GM12878 (cell line): ENCODE measurements around the gene SPIB. TPM values are rescaled to one million over a fixed set of nuclear protein-coding genes. Genes with fewer than 3 reads are reported as not detected.

Source experiments
- CHD2 ChIP-seq: IDR thresholded peaks from 2 replicates; pipeline ENCODE4 v1.6.1; 2011; ENCODE audit warnings: low read depth, low read length, improper control_type of control experiment, borderline replicate concordance
- CHD4 ChIP-seq: fragments of 200-600 bp; sonication (generic); IDR thresholded peaks from 2 replicates; pipeline ENCODE4 v1.6.1; 2016; ENCODE audit warnings: mild to moderate bottlenecking
- EGR1 ChIP-seq, 2 experiments: IDR thresholded peaks; 1 replicate in 1 of 2; 2 replicates in 1 of 2; pipeline ENCODE4 v1.6.1; 2011 to 2012; ENCODE audit warnings: low read depth in 2 of 2, low read length in 2 of 2, borderline replicate concordance in 1 of 2, mild to moderate bottlenecking in 1 of 2, moderate library complexity in 1 of 2
- EP300 ChIP-seq, 2 experiments: fragments of 150-350 bp in 1 of 2; IDR thresholded peaks; 2 replicates each; pipeline ENCODE4 v1.6.1; 2011 to 2012; ENCODE audit warnings: low read depth in 2 of 2, low read length in 2 of 2, borderline replicate concordance in 1 of 2, improper control_type of control experiment in 1 of 2, inconsistent platforms in 1 of 2; ENCODE audit not compliant: control insufficient read depth in 1 of 2
- FOS ChIP-seq: IDR thresholded peaks from 3 replicates; pipeline ENCODE4 v1.6.1; 2011; ENCODE audit warnings: borderline replicate concordance; ENCODE audit not compliant: insufficient read length; ENCODE audit errors: extremely low read depth
- FOXM1 ChIP-seq: IDR thresholded peaks from 2 replicates; pipeline ENCODE4 v1.6.1; 2012; ENCODE audit warnings: low read depth, mild to moderate bottlenecking, inconsistent platforms, low read length, moderate library complexity
- GATAD2B ChIP-seq: fragments of 450-650 bp; conservative IDR thresholded peaks from 2 replicates; pipeline ENCODE4 v1.6.1; 2017; ENCODE audit warnings: low read depth, mild to moderate bottlenecking, moderate library complexity
- HDAC2 ChIP-seq: fragments of 200-600 bp; sonication (generic); IDR thresholded peaks from 2 replicates; pipeline ENCODE4 v1.6.1; 2017
- IKZF1 ChIP-seq: fragments of 450-650 bp; conservative IDR thresholded peaks from 2 replicates; pipeline ENCODE4 v1.6.1; 2017; ENCODE audit warnings: antibody characterized with exemption, mild to moderate bottlenecking
- IRF4 ChIP-seq: IDR thresholded peaks from 2 replicates; pipeline ENCODE4 v1.6.1; 2011; ENCODE audit warnings: low read depth, low read length
- KAT2A ChIP-seq: conservative IDR thresholded peaks from 2 replicates; pipeline ENCODE4 v1.6.1; 2011; ENCODE audit warnings: low read depth, low read length; ENCODE audit not compliant: control insufficient read depth
- LARP7 ChIP-seq: fragments of 450-650 bp; IDR thresholded peaks from 2 replicates; pipeline ENCODE4 v1.6.1; 2017; ENCODE audit warnings: mild to moderate bottlenecking
- MLLT1 ChIP-seq: fragments of 450-650 bp; IDR thresholded peaks from 2 replicates; pipeline ENCODE4 v1.6.1; 2016; ENCODE audit warnings: mild to moderate bottlenecking
- NFIC ChIP-seq: IDR thresholded peaks from 2 replicates; pipeline ENCODE4 v1.6.1; 2012; ENCODE audit warnings: low read depth, mild to moderate bottlenecking, inconsistent platforms, low read length, moderate library complexity
- NFXL1 ChIP-seq: fragments of 450-650 bp; IDR thresholded peaks from 2 replicates; pipeline ENCODE4 v1.6.1; 2017; ENCODE audit warnings: antibody characterized with exemption, mild to moderate bottlenecking, borderline replicate concordance
- PAX8 ChIP-seq: fragments of 450-650 bp; IDR thresholded peaks from 2 replicates; pipeline ENCODE4 v1.6.1; 2017; ENCODE audit warnings: mild to moderate bottlenecking, moderate library complexity
- RCOR1 ChIP-seq: conservative IDR thresholded peaks from 2 replicates; pipeline ENCODE4 v1.6.1; 2012; ENCODE audit warnings: low read depth, low read length, improper control_type of control experiment
- SIX5 ChIP-seq: IDR thresholded peaks from 2 replicates; pipeline ENCODE4 v1.6.1; 2011; ENCODE audit warnings: mild to moderate bottlenecking, low read depth, low read length, moderate library complexity; ENCODE audit not compliant: severe bottlenecking
- TAF1 ChIP-seq: IDR thresholded peaks from 2 replicates; pipeline ENCODE4 v1.6.1; 2011; ENCODE audit warnings: mild to moderate bottlenecking, low read depth, low read length, borderline replicate concordance
- TARDBP ChIP-seq: IDR thresholded peaks from 2 replicates; pipeline ENCODE4 v1.6.1; 2016; ENCODE audit warnings: borderline replicate concordance
- TCF3 ChIP-seq: IDR thresholded peaks from 2 replicates; pipeline ENCODE4 v1.6.1; 2012; ENCODE audit warnings: low read depth, mild to moderate bottlenecking, low read length, borderline replicate concordance; ENCODE audit not compliant: insufficient read depth
- ZNF207 ChIP-seq: fragments of 450-650 bp; IDR thresholded peaks from 2 replicates; pipeline ENCODE4 v1.6.1; 2014; ENCODE audit warnings: antibody characterized with exemption, mild to moderate bottlenecking, borderline replicate concordance
- ZSCAN29 ChIP-seq: fragments of 450-650 bp; IDR thresholded peaks from 2 replicates; pipeline ENCODE4 v1.6.1; 2017; ENCODE audit warnings: mild to moderate bottlenecking, moderate library complexity
- polyA plus RNA-seq, 11 experiments: library from polyadenylated mRNA; depleted of rRNA in 4 of 11; unstranded in 6 of 11; stranded (reverse) in 5 of 11; fragments of >200 nt; fragmentation: Nextera tagmentation in 4 of 11; fragmentation: Illumina TruSeq in 1 of 11; extraction: Ambion mirVana in 4 of 11; extraction: Trizol in 1 of 11; gene quantifications; 1 replicate in 1 of 11; 2 replicates in 10 of 11; pipeline versions ENCODE4 v1.2.1 to v1.2.3, GENCODE V29; 2011 to 2016; ENCODE audit warnings: inconsistent platforms in 2 of 11, missing spikeins in 2 of 11, low read depth in 1 of 11
- total RNA-seq, 4 experiments: library from RNA; depleted of rRNA in 3 of 4; stranded (reverse); fragments of >200 nt in 3 of 4; fragmentation: Illumina TruSeq in 1 of 4; extraction: Trizol in 1 of 4; gene quantifications; 2 replicates each; pipeline versions ENCODE4 v1.2.1 to v1.2.3, GENCODE V29; 2013 to 2021
- TF ChIP-seq, protein P1 (sequence below): fragments of 450-650 bp; formaldehyde crosslinking; IDR thresholded peaks from 2 replicates; pipeline ENCODE4 v1.5.0; 2022; ENCODE audit warnings: mild to moderate bottlenecking, missing genetic modification characterization
- TF ChIP-seq, protein P2 (sequence below): fragments of 450-650 bp; IDR thresholded peaks from 2 replicates; pipeline ENCODE4 v1.6.1; 2018; ENCODE audit warnings: mild to moderate bottlenecking, low read depth, moderate library complexity; ENCODE audit not compliant: partially characterized antibody

The SPIB gene
- total and polyA plus RNA-seq, 10 of the 15 experiments (the other 5 are each of a cell fraction or from before 2014, with no cell fraction given), result 3.5 to 123 (median 56.0) TPM

GRCh38 chr19:50419580-50420035 is 870 bp downstream of the SPIB start (continued):
- TF ChIP-seq MLLT1, result no peak
- TF ChIP-seq TCF3, result peak; percentile 78; the same call in 1 of the 2 replicates
- peak; percentile 58; the same call in 1 of the 2 replicates for TF ChIP-seq LARP7
- TF ChIP-seq, protein P1, sequence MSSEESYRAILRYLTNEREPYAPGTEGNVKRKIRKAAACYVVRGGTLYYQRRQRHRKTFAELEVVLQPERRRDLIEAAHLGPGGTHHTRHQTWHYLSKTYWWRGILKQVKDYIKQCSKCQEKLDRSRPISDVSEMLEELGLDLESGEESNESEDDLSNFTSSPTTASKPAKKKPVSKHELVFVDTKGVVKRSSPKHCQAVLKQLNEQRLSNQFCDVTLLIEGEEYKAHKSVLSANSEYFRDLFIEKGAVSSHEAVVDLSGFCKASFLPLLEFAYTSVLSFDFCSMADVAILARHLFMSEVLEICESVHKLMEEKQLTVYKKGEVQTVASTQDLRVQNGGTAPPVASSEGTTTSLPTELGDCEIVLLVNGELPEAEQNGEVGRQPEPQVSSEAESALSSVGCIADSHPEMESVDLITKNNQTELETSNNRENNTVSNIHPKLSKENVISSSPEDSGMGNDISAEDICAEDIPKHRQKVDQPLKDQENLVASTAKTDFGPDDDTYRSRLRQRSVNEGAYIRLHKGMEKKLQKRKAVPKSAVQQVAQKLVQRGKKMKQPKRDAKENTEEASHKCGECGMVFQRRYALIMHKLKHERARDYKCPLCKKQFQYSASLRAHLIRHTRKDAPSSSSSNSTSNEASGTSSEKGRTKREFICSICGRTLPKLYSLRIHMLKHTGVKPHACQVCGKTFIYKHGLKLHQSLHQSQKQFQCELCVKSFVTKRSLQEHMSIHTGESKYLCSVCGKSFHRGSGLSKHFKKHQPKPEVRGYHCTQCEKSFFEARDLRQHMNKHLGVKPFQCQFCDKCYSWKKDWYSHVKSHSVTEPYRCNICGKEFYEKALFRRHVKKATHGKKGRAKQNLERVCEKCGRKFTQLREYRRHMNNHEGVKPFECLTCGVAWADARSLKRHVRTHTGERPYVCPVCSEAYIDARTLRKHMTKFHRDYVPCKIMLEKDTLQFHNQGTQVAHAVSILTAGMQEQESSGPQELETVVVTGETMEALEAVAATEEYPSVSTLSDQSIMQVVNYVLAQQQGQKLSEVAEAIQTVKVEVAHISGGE, result no peak
- TF ChIP-seq CHD2, result peak; percentile 82
- peak; percentile 44; the same call in 1 of the 2 replicates for TF ChIP-seq NFIC
- no peak; the same call in 1 of the 2 replicates for TF ChIP-seq FOXM1
- no peak for TF ChIP-seq KAT2A
- TF ChIP-seq IKZF1, result peak; percentile 68
- TF ChIP-seq EGR1 (IDR thresholded peaks at IDR 0.05; ENCODE audit: borderline replicate concordance in 1 of 2, low read depth in 2 of 2, low read length in 2 of 2), result peak in 1 of 2 experiments; percentile 73; a peak in 2 of 3 replicates
- peak; percentile 85; the same call in 1 of the 2 replicates for TF ChIP-seq TARDBP
- no peak for TF ChIP-seq PAX8
- no peak for TF ChIP-seq HDAC2
- no peak for TF ChIP-seq ZSCAN29
- no peak for TF ChIP-seq ZNF207
- TF ChIP-seq TAF1, result 0 out of 2 replicates have a peak, but pooled peaks have one; percentile 14
- 0 out of 2 replicates have a peak, but pooled peaks have one; percentile 81 for TF ChIP-seq RCOR1
- no peak for TF ChIP-seq NFXL1
- TF ChIP-seq SIX5, result no peak
- TF ChIP-seq, protein P2, sequence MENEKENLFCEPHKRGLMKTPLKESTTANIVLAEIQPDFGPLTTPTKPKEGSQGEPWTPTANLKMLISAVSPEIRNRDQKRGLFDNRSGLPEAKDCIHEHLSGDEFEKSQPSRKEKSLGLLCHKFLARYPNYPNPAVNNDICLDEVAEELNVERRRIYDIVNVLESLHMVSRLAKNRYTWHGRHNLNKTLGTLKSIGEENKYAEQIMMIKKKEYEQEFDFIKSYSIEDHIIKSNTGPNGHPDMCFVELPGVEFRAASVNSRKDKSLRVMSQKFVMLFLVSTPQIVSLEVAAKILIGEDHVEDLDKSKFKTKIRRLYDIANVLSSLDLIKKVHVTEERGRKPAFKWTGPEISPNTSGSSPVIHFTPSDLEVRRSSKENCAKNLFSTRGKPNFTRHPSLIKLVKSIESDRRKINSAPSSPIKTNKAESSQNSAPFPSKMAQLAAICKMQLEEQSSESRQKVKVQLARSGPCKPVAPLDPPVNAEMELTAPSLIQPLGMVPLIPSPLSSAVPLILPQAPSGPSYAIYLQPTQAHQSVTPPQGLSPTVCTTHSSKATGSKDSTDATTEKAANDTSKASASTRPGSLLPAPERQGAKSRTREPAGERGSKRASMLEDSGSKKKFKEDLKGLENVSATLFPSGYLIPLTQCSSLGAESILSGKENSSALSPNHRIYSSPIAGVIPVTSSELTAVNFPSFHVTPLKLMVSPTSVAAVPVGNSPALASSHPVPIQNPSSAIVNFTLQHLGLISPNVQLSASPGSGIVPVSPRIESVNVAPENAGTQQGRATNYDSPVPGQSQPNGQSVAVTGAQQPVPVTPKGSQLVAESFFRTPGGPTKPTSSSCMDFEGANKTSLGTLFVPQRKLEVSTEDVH, result no peak
- TF ChIP-seq CHD4, result no peak
- TF ChIP-seq FOS, result no peak
- peak in 1 of 2 experiments; percentile 64; a peak in 2 of 4 replicates for TF ChIP-seq EP300 (IDR thresholded peaks at IDR 0.05; ENCODE audit: borderline replicate concordance in 1 of 2, control insufficient read depth in 1 of 2, low read depth in 2 of 2, low read length in 2 of 2)
- no peak for TF ChIP-seq IRF4
- peak; percentile 65; the same call in 1 of the 2 replicates for TF ChIP-seq GATAD2B
